NCI-H187 (cell line): ENCODE data around the gene SLC44A1.
A peak's percentile ranks its signal among the peaks of the same experiment; 100 is the strongest.

Experiments
- DNase-seq, 2 experiments: peaks; one replicate each; lab custom pipeline; 2025; lab: John Stamatoyannopoulos, UW

The SLC44A1 gene

GRCh38 chr9:105432247-105432842 lies 187.9 kb downstream of the SLC44A1 start:
- DNase-seq: no peak

- DNase-seq: no peak
Measured at GRCh38 chr9:105435453-105435852, 191.0 kb downstream of the SLC44A1 start.

- no peak for DNase-seq
Measured at GRCh38 chr9:105436783-105437182, 192.3 kb downstream of the SLC44A1 start.

- no peak for DNase-seq
Measured at GRCh38 chr9:105437704-105438103, 193.3 kb downstream of the SLC44A1 start.

- DNase-seq: no peak
Measured at GRCh38 chr9:105438141-105438806, 193.8 kb downstream of the SLC44A1 start.

GRCh38 chr9:105439428-105439827 lies 195.0 kb downstream of the SLC44A1 start:
- no peak for DNase-seq

GRCh38 chr9:105441616-105442160 lies 197.2 kb downstream of the SLC44A1 start:
- DNase-seq: no peak

- no peak for DNase-seq
Measured at GRCh38 chr9:105443121-105443520, 198.7 kb downstream of the SLC44A1 start.

- DNase-seq: no peak
Measured at GRCh38 chr9:105444130-105444529, 199.7 kb downstream of the SLC44A1 start.

- DNase-seq: no peak
Measured at GRCh38 chr9:105445203-105445881, 200.9 kb downstream of the SLC44A1 start.

GRCh38 chr9:105447386-105447813 lies 202.9 kb downstream of the SLC44A1 start:
- DNase-seq: no peak

- peak; percentile 7 to 45 for DNase-seq
Measured at GRCh38 chr9:105447814-105448812, 203.7 kb downstream of the SLC44A1 start, which contains the start of gene FSD1L. Gene FSD1L, plus strand, starts transcription at chr9:105448034. Its CDS starts 187 bp downstream, at chr9:105448221.

- DNase-seq: no peak
Measured at GRCh38 chr9:105449081-105449480, 204.6 kb downstream of the SLC44A1 start.

- no peak for DNase-seq
Measured at GRCh38 chr9:105452185-105452584, 207.7 kb downstream of the SLC44A1 start.

- no peak for DNase-seq
Measured at GRCh38 chr9:105455836-105456475, 211.5 kb downstream of the SLC44A1 start.

GRCh38 chr9:105457560-105458294 lies 213.3 kb downstream of the SLC44A1 start:
- no peak for DNase-seq

- DNase-seq: no peak
Measured at GRCh38 chr9:105458404-105458803, 214.0 kb downstream of the SLC44A1 start.

- DNase-seq: no peak
Measured at GRCh38 chr9:105459336-105459735, 214.9 kb downstream of the SLC44A1 start.

- DNase-seq: no peak
Measured at GRCh38 chr9:105466898-105467455, 222.5 kb downstream of the SLC44A1 start.

GRCh38 chr9:105468875-105469274 lies 224.4 kb downstream of the SLC44A1 start:
- no peak for DNase-seq
